Activated naive CD4-positive, alpha-beta T cell treated with Interleukin-2 at 50 U/mL for 16 hours (primary cell): ENCODE measurements around the gene UNC119.

Experiments
- DNase-seq: peaks from one replicate; pipeline ENCODE4 v3.0.0-alpha.2; 2020

The UNC119 gene

DNA sequence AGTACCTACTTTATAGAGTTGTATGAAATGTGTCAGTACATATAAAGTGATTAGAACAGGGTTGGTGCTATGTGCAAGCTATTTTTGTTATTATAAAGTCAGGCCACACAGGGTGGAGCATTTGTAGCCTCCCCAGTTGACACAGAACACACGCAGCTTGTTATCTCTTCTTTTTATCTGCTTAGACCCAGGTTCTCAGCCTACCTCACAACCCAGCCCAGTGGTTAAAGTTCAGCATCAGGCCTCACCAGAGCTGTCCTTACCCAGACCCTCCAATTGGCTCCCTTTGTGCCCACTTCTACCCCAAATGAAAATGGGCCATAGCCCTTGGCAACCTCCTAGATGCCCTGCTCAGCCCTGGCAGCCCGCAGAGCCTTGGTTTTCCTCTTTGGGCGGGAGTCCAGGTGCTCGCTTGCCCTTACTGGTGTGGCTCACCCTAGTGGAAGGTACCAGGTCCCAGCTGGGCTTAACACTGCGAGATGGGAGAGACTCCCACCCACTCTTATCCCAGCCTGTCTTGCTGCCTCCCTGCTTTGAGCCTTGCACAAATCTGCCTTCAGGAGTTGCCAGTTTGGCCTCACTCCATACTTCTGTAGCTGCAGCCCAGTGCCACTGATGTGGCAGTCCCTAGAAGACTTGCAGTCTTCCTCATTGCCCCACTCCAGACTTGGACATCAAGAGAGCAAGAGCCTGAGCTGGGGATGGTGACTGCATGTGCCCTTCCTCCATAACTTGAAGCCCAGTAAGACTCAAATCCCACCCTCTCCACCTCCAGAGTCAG is 20.0 kb upstream of the UNC119 start:
- DNase-seq = no peak

DNA sequence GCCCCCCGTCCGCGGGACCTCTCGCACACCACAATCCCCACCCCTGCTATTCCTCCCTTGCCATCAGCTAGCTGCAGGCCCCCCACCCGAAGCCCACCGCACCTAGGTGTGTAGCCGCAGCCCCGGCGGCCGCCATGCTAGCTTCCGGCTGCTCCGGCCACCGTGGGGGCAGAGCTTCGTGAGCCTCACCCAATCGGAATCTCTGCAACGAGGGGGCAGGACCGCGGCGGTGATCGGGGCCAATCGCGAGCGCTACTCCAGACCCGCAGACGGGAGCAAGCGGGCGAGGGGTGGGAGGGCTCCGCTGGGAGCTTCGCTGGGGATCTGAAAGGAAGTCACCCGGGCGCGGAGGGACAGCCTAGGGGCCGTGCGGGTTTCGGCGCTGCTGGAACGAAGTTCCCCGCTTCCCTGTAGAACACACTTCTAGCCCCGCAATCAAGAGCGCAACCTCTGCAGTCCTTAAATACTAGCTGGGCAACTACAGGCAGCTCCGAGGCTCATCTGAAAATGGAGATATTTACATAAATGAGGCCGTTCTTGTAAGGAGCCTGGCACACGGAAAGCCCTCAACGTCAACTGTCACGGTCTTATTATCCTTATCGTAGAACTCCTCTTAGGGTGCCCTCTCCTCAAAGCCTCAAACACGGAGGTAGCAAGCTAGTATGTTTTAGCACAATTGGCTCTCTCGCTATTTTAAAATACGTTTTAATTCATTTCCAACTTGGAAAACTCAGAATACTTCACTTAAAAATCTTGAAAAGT is 19.1 kb upstream of the UNC119 start, which contains the start of gene PIGS:
TSS of gene PIGS (minus strand) at position 164 of the 762 bp plus-strand sequence. CDS start at position 136, 28 bp downstream.
- peak; percentile 94 for DNase-seq

DNA sequence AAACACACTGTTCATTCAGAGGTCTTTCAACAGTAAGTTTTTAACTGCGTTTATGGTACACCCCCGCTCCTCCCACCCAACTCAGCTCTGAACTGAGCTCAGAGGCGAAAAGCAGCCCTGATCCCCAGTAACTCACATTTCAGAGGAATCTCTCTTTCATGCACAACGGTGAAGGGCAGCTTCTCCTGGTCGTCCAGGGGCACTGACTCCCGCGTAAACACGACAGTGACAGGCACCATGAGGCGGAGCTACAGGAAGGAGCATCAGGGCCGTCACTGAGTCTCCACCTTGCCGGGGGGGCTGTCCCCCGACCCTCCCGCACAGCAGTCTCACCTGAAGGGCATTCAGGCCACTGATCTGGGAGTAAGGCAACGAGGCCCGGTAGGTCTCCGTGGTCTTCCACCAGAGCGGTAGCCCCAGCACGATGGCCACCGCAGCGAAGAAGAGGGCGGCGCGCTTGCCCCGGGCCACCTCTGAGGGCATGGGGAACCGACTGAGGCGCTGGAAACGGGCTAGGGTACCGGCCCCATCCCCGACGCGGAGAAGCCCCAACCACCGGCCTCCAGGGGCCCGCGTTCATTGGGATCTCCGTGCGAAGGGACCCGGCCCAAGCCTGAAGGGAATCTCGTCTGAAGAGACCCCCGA is 18.4 kb upstream of the UNC119 start:
- DNase-seq = peak; percentile 58

DNA sequence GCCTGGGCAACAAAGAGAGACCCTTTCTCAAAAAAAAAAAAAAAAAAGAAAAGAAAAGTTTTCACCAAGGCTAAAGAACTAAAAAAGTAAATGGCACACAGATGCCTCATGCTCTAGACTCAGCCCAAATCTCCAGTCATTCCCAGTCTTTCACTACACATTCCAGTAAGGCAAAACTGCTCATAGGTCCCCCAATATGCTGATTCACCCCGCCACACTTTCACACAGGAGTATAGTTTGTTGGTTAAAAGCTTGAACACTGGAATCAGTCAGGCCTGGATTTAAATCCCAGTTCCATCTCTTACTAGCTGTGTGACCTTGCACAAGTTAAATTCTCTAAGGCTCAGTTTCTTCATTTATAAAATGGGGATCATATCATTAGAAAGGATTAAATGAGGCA is 17.0 kb upstream of the UNC119 start:
- no peak for DNase-seq

DNA sequence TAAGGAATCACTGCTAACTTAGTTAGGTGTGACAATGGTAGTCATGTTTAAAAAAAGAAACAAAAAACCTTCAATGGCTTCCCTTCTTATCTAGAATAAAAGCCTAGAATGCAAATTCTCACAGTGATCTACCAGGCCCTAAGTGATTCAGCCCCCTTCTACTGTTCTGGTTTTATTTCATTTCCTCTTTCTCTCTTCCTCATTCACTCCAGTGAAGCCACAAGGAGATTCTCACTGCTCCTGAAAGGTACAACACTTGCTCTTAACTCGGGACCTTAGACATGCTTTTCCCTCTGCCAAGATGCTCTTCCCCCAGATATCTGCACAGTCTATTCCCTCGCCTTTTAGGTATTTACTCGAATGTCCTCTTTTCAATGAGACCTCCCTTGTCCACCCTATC is 15.2 kb upstream of the UNC119 start:
- no peak for DNase-seq

DNA sequence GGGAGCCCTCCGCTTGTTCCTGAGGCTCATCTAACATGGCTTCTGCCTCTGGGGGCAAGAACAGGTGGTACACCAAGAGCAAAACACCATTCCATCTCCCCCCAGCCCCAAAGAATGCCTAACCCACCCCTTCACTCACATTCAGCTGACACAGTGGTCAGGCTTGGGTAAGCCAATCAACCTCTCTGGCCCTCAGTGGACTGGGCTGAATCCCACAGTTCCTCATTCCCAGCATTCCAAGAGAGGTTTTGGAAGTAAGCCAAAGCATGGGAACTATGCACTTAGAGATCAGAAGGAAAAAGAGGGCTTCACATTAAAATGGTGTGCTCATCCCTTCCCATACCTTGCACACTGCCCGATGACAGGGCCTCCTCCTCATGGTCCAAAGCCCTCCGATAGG is 11.1 kb upstream of the UNC119 start:
- DNase-seq = no peak

DNA sequence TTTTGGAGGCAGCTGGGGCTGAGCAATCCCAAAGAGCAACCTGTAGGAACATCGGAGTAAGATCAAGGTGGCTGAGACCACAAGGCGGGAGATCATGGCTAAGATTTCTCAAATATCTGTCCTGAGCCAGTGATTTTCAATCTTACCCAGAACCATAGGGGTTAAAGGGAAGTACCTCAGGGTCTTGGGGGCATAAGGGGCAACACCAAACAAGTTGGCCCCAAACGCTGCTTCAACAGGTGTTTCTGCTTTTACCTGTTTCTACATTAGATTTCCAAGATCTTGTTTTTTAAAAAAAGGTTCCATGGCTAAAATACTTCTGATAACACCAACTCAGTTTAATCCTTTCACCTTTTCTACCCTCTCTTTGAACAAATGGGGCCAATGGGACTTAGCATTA is 2.6 kb upstream of the UNC119 start:
- DNase-seq = no peak

DNA sequence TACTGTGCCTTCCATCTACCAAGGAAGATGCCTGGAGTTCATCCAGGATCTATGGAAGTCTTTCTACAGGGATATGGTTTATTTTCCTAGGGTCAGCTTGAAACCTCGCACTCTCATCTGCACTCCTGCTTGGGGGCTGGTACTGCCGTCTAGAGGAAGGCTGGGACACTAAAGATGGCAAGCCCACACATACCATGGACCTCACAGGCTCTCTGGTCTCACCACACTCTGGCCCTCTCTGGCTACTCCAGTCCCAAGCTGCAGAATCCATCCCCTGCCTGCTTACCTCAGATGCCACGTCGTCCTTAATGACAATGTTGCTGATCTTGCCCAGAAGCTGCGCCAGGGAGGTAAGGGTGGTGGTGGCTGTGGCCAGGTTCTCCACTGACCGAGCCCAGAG is 2.1 kb upstream of the UNC119 start:
- no peak for DNase-seq

DNA sequence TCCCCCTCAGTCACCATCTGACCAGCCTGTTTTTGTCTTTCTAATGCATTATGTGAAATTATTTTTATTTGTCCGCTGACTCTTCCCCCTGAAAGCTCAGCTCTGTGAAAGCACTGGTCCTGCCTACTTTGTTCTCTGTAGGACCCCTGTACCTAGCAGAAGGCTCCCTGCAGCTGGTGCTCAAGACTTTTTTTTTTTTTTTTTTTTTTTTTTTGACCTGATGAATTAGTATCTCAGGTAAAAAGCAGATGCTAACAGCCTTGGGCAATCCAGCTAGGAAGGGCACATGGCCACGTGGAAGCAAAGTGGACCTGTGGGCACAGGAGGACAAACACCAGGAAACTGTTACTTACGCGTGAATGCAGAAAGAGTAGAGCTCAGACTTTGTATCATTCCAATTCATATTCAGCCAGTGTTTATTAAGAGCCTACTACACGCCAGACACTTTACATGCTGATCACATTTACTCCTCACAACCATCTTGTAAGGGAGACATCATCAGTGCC is 629 bp upstream of the UNC119 start:
- no peak for DNase-seq

DNA sequence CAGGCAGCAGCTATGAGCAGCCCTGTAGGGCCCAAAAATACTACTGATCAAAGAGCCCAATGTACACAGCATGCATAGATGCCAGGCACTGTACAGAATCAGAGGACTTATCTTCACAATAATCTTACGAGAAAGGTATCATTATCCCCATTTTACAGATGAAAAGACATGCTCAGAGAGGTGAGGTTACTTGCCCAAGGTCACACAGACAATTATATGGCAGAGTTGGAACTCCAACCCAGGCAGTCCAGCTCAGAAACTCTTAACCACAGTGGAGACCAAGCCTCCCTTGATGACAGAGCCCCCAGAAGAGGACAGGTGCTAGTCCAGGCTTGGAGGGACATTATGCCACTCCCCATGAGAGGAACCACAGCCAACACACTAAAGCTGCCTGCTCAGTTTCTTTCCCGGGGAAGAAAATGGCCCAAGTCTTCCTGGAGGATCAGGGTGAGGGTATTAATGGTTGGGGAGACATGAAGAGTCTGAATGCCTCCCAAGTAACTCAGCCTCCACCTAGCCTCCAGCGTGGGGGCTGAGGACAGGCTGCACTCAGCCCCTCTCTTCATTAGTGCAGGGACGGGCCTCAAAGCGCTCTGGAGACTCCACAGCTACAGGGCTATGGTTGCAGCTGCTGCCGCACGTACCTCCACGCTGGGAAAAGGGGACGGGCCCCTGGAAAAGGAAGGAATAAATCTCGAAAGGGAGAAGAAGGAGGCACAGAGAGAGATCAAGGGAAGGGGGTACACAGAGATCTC is 826 bp downstream of the UNC119 start:
- no peak for DNase-seq

DNA sequence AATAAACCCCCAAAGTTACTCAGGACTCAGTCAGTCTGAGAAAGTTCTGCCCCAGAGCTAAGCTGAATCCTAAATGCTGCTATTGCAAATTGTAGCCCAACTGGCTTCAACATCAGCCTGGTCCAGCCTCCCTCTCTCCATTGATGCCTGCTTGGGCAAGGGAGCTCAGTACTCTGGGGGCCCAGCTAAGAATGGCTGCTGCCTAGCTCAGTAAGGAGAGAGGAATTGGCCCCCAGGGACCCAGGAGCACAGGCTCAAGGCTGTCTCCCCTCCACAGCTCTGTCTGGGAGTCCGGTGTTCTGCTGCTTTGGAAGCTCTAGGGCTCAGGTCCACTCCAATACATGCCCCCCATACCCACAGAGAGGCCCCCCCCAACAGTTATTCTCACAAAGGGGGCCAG is 1.6 kb downstream of the UNC119 start:
- DNase-seq = no peak

DNA sequence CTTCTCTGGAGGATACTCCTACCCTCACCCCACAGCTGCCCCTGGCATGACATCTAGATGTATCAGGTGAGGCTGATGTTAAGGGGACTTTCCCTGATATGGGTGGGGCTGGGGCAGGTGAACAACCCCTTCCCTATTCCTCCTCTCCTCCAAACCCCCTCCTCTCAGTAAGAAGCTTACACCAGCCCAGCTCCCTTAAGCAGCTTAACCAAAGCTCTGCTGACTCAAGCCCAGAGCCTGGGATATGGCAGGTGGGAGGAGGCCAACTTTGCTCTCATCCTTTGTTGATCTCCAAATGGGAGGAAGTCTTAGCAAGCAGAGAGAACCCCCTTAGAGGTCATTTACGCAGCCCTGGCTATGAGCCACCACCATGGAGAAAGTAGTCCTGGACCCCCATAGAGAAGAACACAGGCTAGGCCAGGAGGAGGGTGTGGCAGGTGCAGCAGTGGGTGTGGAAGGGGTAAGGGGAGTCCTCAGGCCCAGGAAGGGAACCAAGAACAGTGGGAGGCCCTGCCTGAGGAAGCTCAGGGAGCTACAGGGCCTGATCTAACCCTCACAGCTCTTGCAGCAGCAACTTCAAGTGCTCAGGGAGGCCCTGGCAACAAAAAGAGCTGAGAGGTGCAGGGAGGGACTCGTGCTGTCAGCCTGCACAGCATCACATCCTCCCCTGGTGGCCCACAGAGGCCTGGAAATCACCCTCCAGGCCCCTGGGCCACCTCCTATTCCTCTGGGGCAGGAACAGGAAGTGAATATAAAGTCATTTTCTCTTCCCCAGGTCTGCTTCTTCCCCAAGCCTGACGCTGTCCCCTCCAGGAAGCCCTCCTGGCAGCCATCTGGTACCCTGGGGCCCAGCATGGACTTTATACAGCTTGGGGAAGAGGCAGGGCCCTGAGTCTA is 2.9 kb downstream of the UNC119 start:
- peak; percentile 63 for DNase-seq

DNA sequence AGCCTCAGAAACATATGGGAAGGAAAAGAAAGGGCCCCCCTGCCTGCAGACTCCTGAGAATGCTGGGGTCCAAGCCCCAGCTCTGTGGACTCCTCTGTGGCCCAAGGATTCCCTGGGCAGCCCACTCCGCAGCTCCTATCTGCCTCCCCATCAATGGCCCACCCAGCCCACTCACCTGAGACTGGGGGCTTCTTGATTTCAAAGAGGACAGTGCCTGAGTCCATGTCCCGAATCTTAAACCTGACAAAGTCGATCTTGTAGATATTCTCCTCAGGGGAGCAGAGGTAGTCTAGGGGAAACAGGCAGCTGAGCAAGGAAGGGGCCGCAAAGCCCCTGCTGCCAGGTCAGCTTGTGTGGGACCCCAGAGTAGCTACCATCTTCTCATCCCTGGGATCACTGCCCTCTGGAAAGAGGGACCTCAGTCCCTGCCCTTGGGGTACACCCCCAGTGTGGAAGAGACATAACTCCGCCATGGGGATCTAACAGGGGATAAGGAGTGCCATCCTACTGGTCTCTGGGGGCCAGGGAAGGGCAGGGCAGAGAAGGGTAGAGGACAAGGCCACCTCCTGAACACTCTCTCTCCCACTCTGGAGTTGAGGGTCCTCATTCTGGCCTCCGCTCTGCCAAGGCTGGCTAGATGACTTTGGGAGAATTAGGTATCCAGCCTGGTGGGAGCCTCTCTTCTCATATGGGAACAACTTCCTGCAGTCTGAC is 3.9 kb downstream of the UNC119 start:
- DNase-seq = no peak

DNA sequence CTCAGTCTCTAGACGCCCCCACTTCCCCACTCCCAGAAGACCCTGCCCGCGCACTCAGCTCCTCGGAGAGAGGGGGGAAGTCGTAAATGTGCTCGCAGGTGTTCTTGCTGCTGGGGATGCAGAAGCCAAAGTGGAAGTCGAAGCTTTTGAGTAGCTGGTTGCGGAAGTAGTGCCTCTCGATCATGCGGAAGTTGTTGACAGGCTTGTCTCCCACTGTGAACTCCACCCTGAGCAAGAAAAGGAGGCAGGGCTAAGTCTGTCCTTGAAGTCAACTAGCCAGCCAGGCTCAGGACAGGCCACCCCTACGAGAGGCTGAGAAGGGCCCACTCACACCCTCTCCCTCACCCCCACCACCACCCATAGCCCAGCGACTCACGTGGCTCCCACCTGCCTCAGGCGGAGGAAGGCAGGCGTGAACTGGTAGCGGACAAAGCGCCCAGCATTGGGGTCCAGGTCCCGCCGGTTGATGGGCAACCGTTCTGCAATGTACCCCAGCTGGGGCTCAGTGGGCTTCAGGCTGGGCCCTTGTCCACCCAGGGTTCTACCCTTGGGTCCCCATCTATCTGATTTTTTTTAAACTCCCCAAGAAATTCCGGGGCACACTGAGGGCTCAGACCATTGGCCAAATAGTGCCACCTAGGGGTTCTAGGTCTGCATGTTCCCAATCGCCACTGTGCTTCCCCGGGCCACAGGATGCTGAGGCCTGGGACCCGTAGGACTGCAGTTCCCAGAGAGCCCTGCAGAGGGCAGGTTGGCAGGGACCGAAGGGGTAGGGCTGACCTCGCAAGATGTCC is 4.6 kb downstream of the UNC119 start:
- peak; percentile 71 for DNase-seq

DNA sequence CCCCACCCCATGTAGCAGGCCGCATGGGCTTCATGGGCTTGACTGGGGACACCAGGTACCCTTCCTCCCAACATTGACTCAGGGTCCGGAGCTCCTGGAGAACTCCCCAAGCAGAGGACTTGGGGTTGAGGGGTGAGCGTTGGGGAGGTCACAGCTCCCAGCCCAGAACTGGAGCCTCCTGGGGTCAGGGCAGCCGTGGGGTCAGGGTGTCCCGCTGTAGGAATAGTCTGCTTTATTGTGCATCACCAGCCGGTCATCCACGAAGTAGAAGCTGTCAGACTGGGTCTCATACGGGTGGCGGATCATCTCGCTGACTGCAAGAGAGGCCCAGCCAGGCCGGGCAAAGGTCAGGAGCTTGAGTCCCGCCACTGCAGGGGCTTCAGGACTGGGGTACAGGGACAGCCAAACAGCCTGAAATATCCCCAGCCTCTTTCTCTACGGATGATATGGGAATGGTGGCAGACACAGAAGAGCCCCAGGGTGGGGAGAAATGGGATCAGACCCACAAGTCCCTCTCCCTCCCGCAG is 5.3 kb downstream of the UNC119 start:
- DNase-seq = no peak

DNA sequence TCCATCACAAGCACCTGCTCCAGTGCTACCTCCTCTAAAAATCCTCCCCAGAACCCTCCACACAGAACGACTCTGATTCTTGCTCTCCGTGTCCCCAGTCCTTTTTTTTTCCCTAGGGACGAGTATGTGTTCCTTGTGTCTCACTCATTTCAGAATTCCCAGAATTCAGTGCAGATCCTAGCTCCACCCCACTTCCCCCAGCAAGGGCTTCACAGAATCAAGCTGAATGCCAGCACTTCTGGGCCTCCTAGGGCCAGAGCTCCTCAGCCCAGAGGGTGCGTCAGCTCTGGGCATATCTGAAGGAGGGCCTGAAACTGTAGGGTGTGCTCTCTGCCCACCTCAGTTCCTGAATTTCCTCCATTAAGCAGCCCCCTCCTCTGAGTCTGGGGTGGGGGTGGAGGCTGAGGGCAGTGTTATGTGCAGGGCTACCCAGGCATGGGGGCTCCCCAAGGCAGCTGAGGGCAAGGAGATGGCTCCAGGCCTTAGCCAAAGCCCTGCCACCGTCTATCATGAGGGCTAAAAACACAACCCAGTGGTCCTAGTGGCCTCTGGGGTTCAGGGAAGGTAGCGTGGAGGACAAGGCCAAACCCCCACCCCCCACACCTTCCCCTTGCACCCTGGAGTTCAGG is 6.5 kb downstream of the UNC119 start:
- DNase-seq = no peak

DNA sequence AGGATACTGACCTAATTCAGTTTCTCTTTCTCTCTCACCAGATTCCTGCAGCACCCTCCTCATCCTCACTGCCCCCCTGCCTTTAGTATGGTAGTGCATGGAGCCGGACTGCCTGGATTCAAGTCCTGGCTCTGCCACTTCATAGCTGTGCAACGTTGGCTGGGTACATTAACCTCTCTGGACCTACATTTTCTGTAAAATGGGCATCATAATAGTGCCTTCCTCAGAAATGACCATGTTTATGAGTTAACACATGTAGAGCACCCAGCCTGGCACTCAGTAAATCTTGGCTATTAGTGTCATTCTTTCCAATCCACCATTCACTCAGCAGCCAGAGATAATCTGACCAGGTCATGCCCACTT is 7.3 kb downstream of the UNC119 start:
- no peak for DNase-seq

DNA sequence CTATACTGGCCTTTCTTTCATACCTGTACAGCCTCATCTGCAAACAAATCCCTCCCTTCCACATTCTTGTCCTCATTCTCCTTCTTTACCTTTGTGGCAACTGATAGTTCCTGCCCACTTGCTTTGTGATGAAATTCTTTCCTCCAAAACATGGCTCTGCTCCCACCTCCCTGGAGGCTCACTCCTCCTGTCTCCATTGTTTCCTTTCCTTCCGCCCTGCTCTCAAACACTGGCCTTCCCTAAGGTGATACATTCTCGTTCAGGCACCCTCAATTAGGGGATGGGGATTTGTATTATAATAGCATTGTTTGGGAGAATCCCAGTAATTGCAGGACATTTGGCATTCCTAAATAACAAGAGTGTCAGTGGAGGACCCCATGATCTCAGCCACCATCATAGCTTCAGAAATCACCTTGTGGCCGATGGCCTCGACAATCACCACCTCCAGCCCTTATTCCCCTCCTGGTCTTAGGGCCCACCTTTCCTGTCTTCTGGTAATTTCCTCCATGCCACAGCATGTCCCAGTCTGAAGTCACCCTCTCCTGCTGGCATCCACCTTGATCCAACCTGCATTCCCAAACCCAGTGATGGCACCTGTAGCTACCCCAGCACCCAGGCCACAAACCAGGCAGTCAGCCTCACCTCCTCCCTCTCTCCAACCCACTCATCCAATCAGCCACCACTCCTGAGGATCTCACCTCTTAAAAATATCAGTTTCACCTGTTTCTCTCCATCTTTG is 7.9 kb downstream of the UNC119 start:
- DNase-seq = no peak

DNA sequence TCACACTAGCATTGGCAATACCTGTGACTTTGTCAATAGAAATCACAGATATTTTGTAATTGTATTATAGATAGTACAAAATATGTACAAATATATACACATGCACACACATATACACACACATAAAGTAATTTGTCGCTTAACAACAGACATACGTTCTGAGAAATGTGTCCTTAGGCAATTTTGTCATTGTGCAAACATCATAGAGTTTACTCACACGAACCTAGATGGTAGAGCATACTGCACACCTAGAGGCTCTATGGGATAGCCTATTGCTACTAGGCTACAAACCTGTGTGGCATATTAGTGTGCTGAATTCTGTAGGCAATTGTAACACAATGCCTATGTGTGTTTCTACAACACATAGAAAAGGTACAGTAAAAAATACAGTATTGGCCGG is 11.0 kb downstream of the UNC119 start:
- DNase-seq = no peak
